ENCODE results near the gene TMEM43. TPM values are rescaled to one million over a fixed set of nuclear protein-coding genes. Genes with fewer than 3 reads are reported as not detected.

Gene TMEM43
- total RNA-seq, 1 donor from 2014 or later, result 42.7 TPM

DNA sequence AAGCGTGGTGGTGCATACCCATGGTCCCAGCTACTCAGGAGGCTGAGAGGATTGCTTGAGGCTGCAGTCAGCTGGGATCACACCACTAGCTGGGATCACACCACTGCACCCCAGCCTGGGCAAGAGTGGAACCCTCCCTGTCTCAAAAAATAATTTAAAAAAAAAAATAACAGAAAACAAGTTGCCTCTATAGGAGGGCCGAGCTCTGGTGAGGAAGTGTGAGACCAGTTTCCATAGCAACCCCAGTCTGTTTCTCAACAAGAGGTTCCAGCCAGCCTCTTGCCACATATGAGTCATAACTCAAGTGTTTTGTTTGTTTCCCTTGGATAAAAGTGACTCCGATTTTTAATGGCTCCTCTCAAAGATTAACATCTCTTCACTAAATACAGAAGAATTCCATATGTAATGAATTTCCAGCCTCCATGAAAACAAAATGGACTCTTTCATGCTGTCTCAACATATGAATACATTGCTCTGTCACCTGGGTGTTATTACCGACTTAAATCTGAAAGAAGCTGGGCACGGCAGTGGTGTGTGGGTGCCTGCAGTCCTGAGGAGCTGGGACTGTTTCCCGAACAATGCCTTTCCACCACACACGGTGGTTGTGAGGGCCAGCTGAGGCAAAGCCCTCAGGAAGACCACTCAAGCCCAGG is 19.7 kb downstream of the TMEM43 start:
- no peaks in the 10 kb centered on the region for H3K27me3 Mint-ChIP-seq (ENCODE audit: low read depth)
- peak overlapping the region; percentile 98 for H3K27ac Mint-ChIP-seq (ENCODE audit: unreplicated experiment)
- TF ChIP-seq, protein P1, sequence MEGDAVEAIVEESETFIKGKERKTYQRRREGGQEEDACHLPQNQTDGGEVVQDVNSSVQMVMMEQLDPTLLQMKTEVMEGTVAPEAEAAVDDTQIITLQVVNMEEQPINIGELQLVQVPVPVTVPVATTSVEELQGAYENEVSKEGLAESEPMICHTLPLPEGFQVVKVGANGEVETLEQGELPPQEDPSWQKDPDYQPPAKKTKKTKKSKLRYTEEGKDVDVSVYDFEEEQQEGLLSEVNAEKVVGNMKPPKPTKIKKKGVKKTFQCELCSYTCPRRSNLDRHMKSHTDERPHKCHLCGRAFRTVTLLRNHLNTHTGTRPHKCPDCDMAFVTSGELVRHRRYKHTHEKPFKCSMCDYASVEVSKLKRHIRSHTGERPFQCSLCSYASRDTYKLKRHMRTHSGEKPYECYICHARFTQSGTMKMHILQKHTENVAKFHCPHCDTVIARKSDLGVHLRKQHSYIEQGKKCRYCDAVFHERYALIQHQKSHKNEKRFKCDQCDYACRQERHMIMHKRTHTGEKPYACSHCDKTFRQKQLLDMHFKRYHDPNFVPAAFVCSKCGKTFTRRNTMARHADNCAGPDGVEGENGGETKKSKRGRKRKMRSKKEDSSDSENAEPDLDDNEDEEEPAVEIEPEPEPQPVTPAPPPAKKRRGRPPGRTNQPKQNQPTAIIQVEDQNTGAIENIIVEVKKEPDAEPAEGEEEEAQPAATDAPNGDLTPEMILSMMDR (conservative IDR thresholded peaks at IDR 0.05), result no peak
- H3K4me1 Mint-ChIP-seq, result peaks cover 22% of the 10 kb centered on the region
- no peak overlapping the region for H3K4me3 Mint-ChIP-seq
- no peak for DNase-seq (ENCODE audit: low read depth, low spot score)
- H3K36me3 Mint-ChIP-seq (ENCODE audit: low read depth), result peaks cover 1% of the 10 kb centered on the region
- no peaks in the 10 kb centered on the region for H3K9me3 Mint-ChIP-seq

DNA sequence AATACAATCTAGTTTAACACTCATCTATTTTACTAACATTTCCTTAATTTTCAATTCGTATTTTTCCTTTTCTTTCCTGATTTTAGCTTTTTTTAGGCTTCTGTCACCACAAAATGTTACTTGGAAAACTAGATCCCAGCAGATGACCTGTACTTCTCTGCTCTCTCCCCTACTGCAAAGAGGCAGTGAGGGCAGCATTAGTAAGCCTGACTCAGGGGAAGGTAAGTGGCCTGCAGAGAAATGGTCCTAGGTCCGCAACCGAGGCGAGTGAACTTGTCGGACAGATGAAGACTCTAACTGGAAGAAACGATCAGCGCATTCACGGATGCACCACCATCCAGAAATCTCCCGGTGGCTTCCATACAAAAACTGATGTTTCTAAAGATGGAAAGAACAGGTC is 20.4 kb downstream of the TMEM43 start:
- no peaks in the 10 kb centered on the region for H3K27me3 Mint-ChIP-seq (ENCODE audit: low read depth)
- no peaks in the 10 kb centered on the region for H3K9me3 Mint-ChIP-seq
- TF ChIP-seq, protein P1 (conservative IDR thresholded peaks at IDR 0.05), result no peak
- no peak overlapping the region for H3K4me3 Mint-ChIP-seq
- peak overlapping the region; percentile 7 for H3K27ac Mint-ChIP-seq (ENCODE audit: unreplicated experiment)
- DNase-seq (ENCODE audit: low read depth, low spot score), result no peak
- no peaks in the 10 kb centered on the region for H3K36me3 Mint-ChIP-seq (ENCODE audit: low read depth)
- peaks cover 22% of the 10 kb centered on the region for H3K4me1 Mint-ChIP-seq

DNA sequence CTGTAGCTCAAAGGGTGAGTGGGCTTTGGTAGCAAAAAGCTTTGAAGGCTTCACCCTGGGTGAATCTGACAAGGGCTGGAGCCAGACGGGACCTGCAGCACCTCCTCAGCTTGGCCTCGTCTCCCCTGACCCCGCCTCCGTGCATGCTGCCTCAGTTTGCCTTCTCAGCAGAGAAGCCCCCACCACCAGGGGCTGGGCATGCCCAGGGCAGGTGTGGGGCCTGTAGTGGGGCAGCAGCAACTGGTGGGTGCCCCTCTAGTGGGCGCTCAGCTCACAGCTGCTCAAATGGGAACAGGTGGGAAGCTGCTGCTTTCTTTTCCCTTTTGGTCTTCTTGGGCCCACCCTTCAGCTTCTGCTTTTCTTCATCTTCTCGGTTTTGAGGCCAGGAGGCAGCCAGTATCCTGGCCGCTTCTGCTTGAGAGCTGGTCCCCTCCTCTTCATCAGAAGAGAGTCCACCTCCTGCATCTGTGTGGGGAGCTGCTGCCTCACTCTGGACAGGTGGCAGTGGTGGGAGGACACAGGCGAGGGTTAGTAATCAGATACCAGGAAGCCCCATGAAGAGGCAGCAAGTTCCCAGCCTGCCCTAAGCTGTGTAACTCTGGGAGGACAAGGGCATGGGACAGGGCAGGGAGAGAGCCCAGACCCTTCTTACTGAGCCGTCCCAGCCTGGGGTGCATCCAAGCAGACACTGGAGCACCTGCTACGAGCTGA is 21.0 kb downstream of the TMEM43 start:
- Mint-ChIP-seq H3K9me3 (no peaks in the 10 kb centered on the region), H3K27me3 (ENCODE audit: low read depth) (no peaks in the 10 kb centered on the region), H3K36me3 (ENCODE audit: low read depth) (peaks cover 2% of the 10 kb centered on the region), H3K27ac (ENCODE audit: unreplicated experiment) (peak overlapping the region; percentile 50), H3K4me1 (peaks cover 22% of the 10 kb centered on the region), H3K4me3 (no peak overlapping the region)
- TF ChIP-seq, protein P1 (conservative IDR thresholded peaks at IDR 0.05), result no peak
- no peak for DNase-seq (ENCODE audit: low read depth, low spot score)

DNA sequence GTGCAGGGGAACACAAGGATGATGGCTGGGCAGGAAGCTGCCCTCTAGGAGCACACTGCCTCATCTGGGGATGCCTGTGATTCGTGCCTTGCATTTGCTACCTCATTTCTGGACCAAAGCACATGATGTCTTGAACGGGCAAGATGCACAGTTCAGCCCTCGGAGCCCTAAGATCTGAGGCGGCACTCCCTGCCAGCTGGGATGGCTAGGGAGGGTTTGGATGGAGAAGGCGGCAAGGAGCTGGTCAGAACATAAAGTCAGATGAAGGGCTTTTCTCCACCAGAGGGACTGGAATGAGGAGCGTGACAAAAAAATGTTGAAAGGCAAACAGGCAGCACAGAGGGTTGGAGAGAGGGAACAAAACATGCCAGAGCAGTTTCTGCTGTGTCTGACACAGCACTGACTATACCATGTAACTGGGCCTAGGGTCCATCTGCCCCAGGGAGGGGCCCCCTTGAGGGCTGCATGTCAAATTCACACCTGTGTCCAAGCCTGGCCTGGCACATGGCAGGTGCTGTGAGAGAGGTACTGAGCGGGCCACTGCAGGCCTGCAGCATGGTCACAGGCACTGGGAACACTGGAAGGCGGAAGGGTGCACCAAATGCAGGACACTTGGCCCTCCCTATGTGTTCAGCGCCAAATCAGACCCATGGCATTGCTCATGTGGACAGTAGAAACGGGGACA is 21.7 kb downstream of the TMEM43 start:
- no peak overlapping the region for H3K27ac Mint-ChIP-seq (ENCODE audit: unreplicated experiment)
- no peaks in the 10 kb centered on the region for H3K9me3 Mint-ChIP-seq
- H3K4me1 Mint-ChIP-seq, result peaks cover 22% of the 10 kb centered on the region
- no peak for DNase-seq (ENCODE audit: low read depth, low spot score)
- TF ChIP-seq, protein P1 (conservative IDR thresholded peaks at IDR 0.05), result no peak
- H3K27me3 Mint-ChIP-seq (ENCODE audit: low read depth), result no peaks in the 10 kb centered on the region
- H3K4me3 Mint-ChIP-seq, result no peak overlapping the region
- peaks cover 4% of the 10 kb centered on the region for H3K36me3 Mint-ChIP-seq (ENCODE audit: low read depth)

DNA sequence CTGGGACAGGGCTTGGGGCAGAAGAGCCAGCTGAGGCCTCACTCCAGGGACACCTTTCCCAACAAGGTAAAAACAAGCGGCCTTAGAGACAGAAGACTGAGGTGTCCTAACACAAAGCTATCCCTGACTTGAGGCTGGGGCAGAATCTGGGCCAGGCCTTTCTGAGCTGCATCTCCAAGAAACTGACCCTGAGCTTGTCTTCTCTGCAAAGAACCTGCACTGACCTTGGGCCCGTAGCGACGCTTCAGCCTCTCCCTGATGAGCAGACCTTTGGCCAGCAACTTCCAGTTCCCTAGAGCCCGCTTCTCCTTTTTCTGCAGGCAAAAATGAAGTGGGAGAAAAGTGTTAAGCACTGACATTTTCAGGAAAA is 22.2 kb downstream of the TMEM43 start:
- Mint-ChIP-seq H3K27ac (ENCODE audit: unreplicated experiment) (no peak overlapping the region), H3K9me3 (no peaks in the 10 kb centered on the region), H3K36me3 (ENCODE audit: low read depth) (peaks cover 4% of the 10 kb centered on the region), H3K4me3 (no peak overlapping the region), H3K4me1 (peaks cover 22% of the 10 kb centered on the region), H3K27me3 (ENCODE audit: low read depth) (no peaks in the 10 kb centered on the region)
- TF ChIP-seq, protein P1 (conservative IDR thresholded peaks at IDR 0.05), result no peak
- no peak for DNase-seq (ENCODE audit: low read depth, low spot score)

All from neural crest cell (in vitro differentiated cells).